Esophagus muscularis mucosa (tissue), 3 donors: ENCODE data around the gene PCDHB11.

Source experiments
- CTCF ChIP-seq, 3 experiments: fragments of 200-600 bp in 2 of 3; fragments of 450-650 bp in 1 of 3; sonication (generic) in 2 of 3; IDR thresholded peaks; one replicate each; pipeline ENCODE4 v1.5.1; 2017 to 2019; ENCODE audit warnings: antibody characterized with exemption in 3 of 3, mild to moderate bottlenecking in 2 of 3, moderate library complexity in 1 of 3
- POLR2A ChIP-seq: fragments of 450-650 bp; IDR thresholded peaks from one replicate; pipeline ENCODE4 v1.6.1; 2017; ENCODE audit warnings: antibody characterized with exemption, moderate library complexity, mild to moderate bottlenecking, low read depth
- POLR2AphosphoS5 ChIP-seq, 2 donors: sonication (generic); formaldehyde crosslinking; IDR thresholded peaks; one replicate each; pipeline ENCODE4 v1.6.1; 2017; ENCODE audit warnings: antibody characterized with exemption in 2 of 2

DNA sequence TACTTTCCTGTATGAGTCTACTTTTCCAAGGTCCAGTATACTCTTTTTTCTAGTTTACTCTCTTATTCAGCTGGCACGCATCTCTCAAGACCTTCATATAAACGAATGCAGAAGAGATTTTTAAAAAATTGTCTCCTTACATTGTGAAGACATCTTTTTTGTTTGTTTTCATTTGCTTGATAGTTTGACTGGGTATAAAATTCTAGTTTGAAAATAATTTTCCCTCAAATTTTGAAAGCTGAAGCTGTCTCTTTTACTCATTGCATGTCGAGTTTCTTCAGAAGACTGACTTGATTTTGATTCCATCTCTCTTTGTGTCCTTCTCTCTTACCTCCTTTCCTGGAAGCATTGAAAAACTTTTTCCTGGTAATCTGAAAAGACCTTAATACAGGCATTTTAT is 3.1 kb upstream of the PCDHB11 start:
- TF ChIP-seq CTCF (IDR thresholded peaks at IDR 0.05): no peak
- no peak for TF ChIP-seq POLR2A
- no peak for TF ChIP-seq POLR2AphosphoS5 (IDR thresholded peaks at IDR 0.05)
